OCI-LY7 (cell line): Measurements from ENCODE around the gene NEURL4. TPM values are rescaled to one million over a fixed set of nuclear protein-coding genes. Genes with fewer than 3 reads are reported as not detected.
A peak's percentile ranks its signal among the peaks of the same experiment; 100 is the strongest.

Experiments
- BruUV-seq: library from RNA; stranded (reverse); fragments of 400-500 nt; replicated peaks from 2 replicates; lab custom pipeline; 2021; lab: Mats Ljungman, UMichigan
- CTCF ChIA-PET: fragments of 300-600 bp; sonication (Branson Sonifier 250); formaldehyde crosslinking; loops from one replicate; lab custom pipeline; 2022; ENCODE audit warnings: antibody characterized with exemption; ENCODE audit not compliant: unreplicated experiment; lab: Charles Lee
- POLR2A ChIA-PET: fragments of 300-600 bp; sonication (Branson Sonifier 250); formaldehyde crosslinking; loops from one replicate; lab custom pipeline; 2022; ENCODE audit warnings: antibody characterized with exemption; lab: Charles Lee
- DNase-seq: peaks from one replicate; pipeline ENCODE4 v3.0.0-alpha.2; 2015; ENCODE audit warnings: low spot score
- H2AFZ ChIP-seq: fragments of 200-600 bp; sonication (generic), shearing (Covaris generic); 2 replicates; pipeline ENCODE4 v1.6.1; 2014; ENCODE audit warnings: mild to moderate bottlenecking, antibody characterized with exemption, low read length, moderate library complexity
- H3K27ac ChIP-seq: fragments of 200-600 bp; sonication (generic); 2 replicates; pipeline ENCODE4 v1.5.1; 2014; ENCODE audit warnings: mixed run types, low read depth, mild to moderate bottlenecking, moderate library complexity, low read length, inconsistent platforms; ENCODE audit not compliant: poor library complexity, severe bottlenecking
- H3K36me3 ChIP-seq: fragments of 200-600 bp; sonication (generic); 2 replicates; pipeline ENCODE4 v1.6.1; 2014; ENCODE audit warnings: mild to moderate bottlenecking, antibody characterized with exemption, low read length, moderate library complexity, mixed read lengths; ENCODE audit not compliant: insufficient read depth
- H3K4me1 ChIP-seq: fragments of 200-600 bp; sonication (generic); 2 replicates; pipeline ENCODE4 v1.5.1; 2014; ENCODE audit warnings: mild to moderate bottlenecking, low read length; ENCODE audit not compliant: insufficient read depth, poor library complexity, severe bottlenecking
- H3K4me2 ChIP-seq: fragments of 200-600 bp; sonication (generic); 2 replicates; pipeline ENCODE4 v1.6.1; 2014; ENCODE audit warnings: mild to moderate bottlenecking, low read length
- H3K4me3 ChIP-seq: fragments of 200-600 bp; sonication (generic); 2 replicates; pipeline ENCODE4 v1.5.1; 2014; ENCODE audit warnings: mild to moderate bottlenecking, low read depth, low read length; ENCODE audit not compliant: poor library complexity, severe bottlenecking
- H3K79me2 ChIP-seq: fragments of 200-600 bp; sonication (generic); 2 replicates; pipeline ENCODE4 v1.6.1; 2016; ENCODE audit warnings: low read depth, mild to moderate bottlenecking, low read length, moderate library complexity, mixed read lengths; ENCODE audit not compliant: insufficient read depth
- H3K9me2 ChIP-seq: fragments of 200-600 bp; sonication (generic); 2 replicates; pipeline ENCODE4 v1.6.1; 2016; ENCODE audit warnings: mild to moderate bottlenecking, low read length, mixed read lengths; ENCODE audit not compliant: insufficient read depth
- H3K9me3 ChIP-seq: fragments of 200-600 bp; sonication (generic); 2 replicates; pipeline ENCODE4 v1.6.1; 2014; ENCODE audit warnings: mild to moderate bottlenecking, mixed run types, low read length, mixed read lengths
- H4K20me1 ChIP-seq: fragments of 200-600 bp; sonication (generic); 2 replicates; pipeline ENCODE4 v1.6.1; 2014; ENCODE audit warnings: mild to moderate bottlenecking, antibody characterized with exemption, low read length, moderate library complexity, mixed read lengths; ENCODE audit not compliant: insufficient read depth
- CTCF ChIP-seq: fragments of 200-600 bp; sonication (generic); conservative IDR thresholded peaks from 2 replicates; pipeline ENCODE4 v1.5.1; 2014; ENCODE audit warnings: mild to moderate bottlenecking, antibody characterized with exemption, low read length, moderate library complexity, mixed read lengths
- EZH2phosphoT487 ChIP-seq: fragments of 200-600 bp; sonication (generic); IDR thresholded peaks from 2 replicates; pipeline ENCODE4 v1.6.1; 2018; ENCODE audit warnings: low read depth, borderline replicate concordance, mild to moderate bottlenecking, mixed run types, antibody characterized with exemption, low read length, moderate library complexity, mixed read lengths
- intact Hi-C: fragments of 100-400 bp; cut with micrococcal nuclease; formaldehyde crosslinking; loops from one replicate; pipeline ENCODE4 v1.10.0; 2022; ENCODE audit not compliant: unreplicated experiment
- total RNA-seq, 2 experiments: library from RNA; depleted of rRNA in 1 of 2; stranded (reverse); fragments of >200 nt in 1 of 2; shearing (Covaris generic) in 1 of 2; gene quantifications; 2 replicates each; pipeline ENCODE4 v1.2.3, GENCODE V29; 2014 to 2022

The NEURL4 gene
- total RNA-seq, 2 experiments from 2014 or later: 34.7 to 66.8 TPM

GRCh38 chr17:7296189-7296861 lies 32.8 kb downstream of the NEURL4 start:
- H3K9me2 ChIP-seq: no peaks in the 10 kb centered on the region
- intact Hi-C loops: loop anchor here (1.0 to 5.0 kb wide), 3 partner anchors 16 to 249 kb away; no protein-coding TSS in a partner anchor
- H3K27ac ChIP-seq: no peak overlapping the region
- POLR2A ChIA-PET: interaction anchor here (0.6 to 1.5 kb wide), 4 partner anchors 9 to 102 kb away, joined by 4 to 7 read pairs (median 6); partner anchors contain the start of gene ACAP1
- peak; percentile 76 for DNase-seq
- H2AFZ ChIP-seq: peak overlapping the region; percentile 66
- no TSS peak for BruUV-seq
- H3K9me3 ChIP-seq: no peaks in the 10 kb centered on the region
- H3K4me3 ChIP-seq: peak overlapping the region; percentile 70
- no peaks in the 10 kb centered on the region for H4K20me1 ChIP-seq
- peak overlapping the region; percentile 78 for H3K4me2 ChIP-seq
- CTCF ChIA-PET: interaction anchor here (0.6 to 1.2 kb wide), 4 partner anchors 10 to 34 kb away, joined by 3 to 4 read pairs (median 3); partner anchors contain the start of gene SLC2A4
- H3K36me3 ChIP-seq: no peaks in the 10 kb centered on the region
- peak; percentile 96 for TF ChIP-seq CTCF
- TF ChIP-seq EZH2phosphoT487: no peak
- H3K79me2 ChIP-seq: no peaks in the 10 kb centered on the region
- H3K4me1 ChIP-seq: peaks cover 35% of the 10 kb centered on the region

- DNase-seq: peak; percentile 49
- Histone ChIP-seq H3K36me3 (no peaks in the 10 kb centered on the region), H3K4me2 (peak overlapping the region; percentile 78), H3K9me3 (no peaks in the 10 kb centered on the region), H4K20me1 (no peaks in the 10 kb centered on the region), H3K27ac (peak overlapping the region; percentile 66), H3K79me2 (no peaks in the 10 kb centered on the region), H3K9me2 (no peaks in the 10 kb centered on the region), H2AFZ (peak overlapping the region; percentile 66), H3K4me1 (peaks cover 35% of the 10 kb centered on the region), H3K4me3 (peak overlapping the region; percentile 70)
- CTCF ChIA-PET: interaction anchor here (0.6 to 1.2 kb wide), 2 partner anchors 27 to 34 kb away, joined by 3 read pairs; no protein-coding TSS in a partner anchor
- intact Hi-C loops: loop anchor here (1.0 to 5.0 kb wide), 3 partner anchors 15 to 248 kb away; no protein-coding TSS in a partner anchor
- BruUV-seq: no TSS peak
- TF ChIP-seq CTCF: peak; percentile 50
- TF ChIP-seq EZH2phosphoT487: no peak
- POLR2A ChIA-PET: interaction anchor here (1.5 kb wide), 1 partner anchor 10 kb away, joined by 7 read pairs; no protein-coding TSS in a partner anchor
Measured at GRCh38 chr17:7295230-7296180, 33.6 kb downstream of the NEURL4 start.
